HCT116 (cell line): ENCODE data around the gene TFG. TPM values are rescaled to one million over a fixed set of nuclear protein-coding genes. Genes with fewer than 3 reads are reported as not detected.

ENCODE experiments used
- ATAC-seq: fragments of 200-7000 bp; cut with Tn5 transposase; 2 replicates; pipeline ENCODE4 v1.9.1; 2020; ENCODE audit warnings: mild to moderate bottlenecking, moderate library complexity
- BruUV-seq: library from RNA; stranded (reverse); fragments of 400-500 nt; replicated peaks from 2 replicates; lab custom pipeline; 2021; lab: Mats Ljungman, UMichigan
- CTCF ChIA-PET: fragments of 300-600 bp; sonication (Branson Sonifier 250); formaldehyde crosslinking; loops from one replicate; lab custom pipeline; 2021; ENCODE audit warnings: antibody characterized with exemption; lab: Charles Lee
- POLR2A ChIA-PET: fragments of 300-600, 350-600 bp; sonication (Branson Sonifier 250); formaldehyde crosslinking; loops from one replicate; lab custom pipeline; 2021; ENCODE audit warnings: antibody characterized with exemption; lab: Charles Lee
- RAD21 ChIA-PET, 2 experiments: fragments of 300-600 bp; sonication (Branson Sonifier 250); formaldehyde crosslinking; loops; one replicate each; lab custom pipeline; 2023; ENCODE audit warnings: low total read pairs in 2 of 2; ENCODE audit not compliant: uncharacterized antibody in 2 of 2, unreplicated experiment in 2 of 2, low non-redundant PET in 1 of 2; lab: Charles Lee
- DNase-seq: peaks from one replicate; pipeline ENCODE4 v3.0.0-alpha.2; 2010; ENCODE audit warnings: low read depth, low spot score
- H2AFZ ChIP-seq: fragments of 200-600 bp; shearing (Covaris generic), sonication (generic); 2 replicates; pipeline ENCODE4 v1.6.1; 2017; ENCODE audit warnings: low read depth, mixed run types, mixed read lengths, antibody characterized with exemption, low read length; ENCODE audit not compliant: poor library complexity, severe bottlenecking
- H3K27ac ChIP-seq: 2 replicates; pipeline ENCODE4 v1.5.1; 2012; ENCODE audit warnings: low read depth, low read length
- H3K27me3 ChIP-seq: fragments of 200-600 bp; sonication (generic); 2 replicates; pipeline ENCODE4 v1.6.1; 2016; ENCODE audit warnings: mixed run types, low read length, mixed read lengths; ENCODE audit not compliant: insufficient read depth
- H3K36me3 ChIP-seq, 2 experiments: fragments of 200-500 bp in 1 of 2; fragments of 200-600 bp in 1 of 2; sonication (Bioruptor generic) in 1 of 2; sonication (generic) in 1 of 2; 2 replicates each; pipeline versions ENCODE4 v1.5.1 to v1.6.1; 2014 to 2016; ENCODE audit warnings: low read length in 2 of 2, inconsistent platforms in 1 of 2, mixed read lengths in 1 of 2, mixed run types in 1 of 2; ENCODE audit not compliant: insufficient read depth in 2 of 2, control insufficient read depth in 1 of 2
- H3K4me1 ChIP-seq, 2 experiments: fragments of 200-600 bp in 1 of 2; sonication (generic) in 1 of 2; 2 replicates each; pipeline versions ENCODE4 v1.5.1 to v1.6.1; 2012 to 2017; ENCODE audit warnings: low read length in 2 of 2, inconsistent platforms in 1 of 2, mild to moderate bottlenecking in 1 of 2, mixed read lengths in 1 of 2, mixed run types in 1 of 2, moderate library complexity in 1 of 2; ENCODE audit not compliant: insufficient read depth in 2 of 2, control insufficient read depth in 1 of 2
- H3K4me2 ChIP-seq: fragments of 200-600 bp; sonication (generic); 2 replicates; pipeline ENCODE4 v1.6.1; 2017; ENCODE audit warnings: mixed run types, low read length, mixed read lengths
- H3K4me3 ChIP-seq, 2 experiments: fragments of 200-600 bp in 1 of 2; sonication (generic) in 1 of 2; replicated peaks in 1 of 2; 2 replicates each; pipeline ENCODE4 v1.5.1; 2011 to 2016; ENCODE audit warnings: low read length in 2 of 2, control low read depth in 1 of 2, low read depth in 1 of 2, mild to moderate bottlenecking in 1 of 2, mixed read lengths in 1 of 2, mixed run types in 1 of 2
- H3K79me2 ChIP-seq: fragments of 200-600 bp; sonication (generic); 2 replicates; pipeline ENCODE4 v1.6.1; 2017; ENCODE audit warnings: mild to moderate bottlenecking, mixed run types, low read length, moderate library complexity, mixed read lengths; ENCODE audit not compliant: insufficient read depth
- H3K9ac ChIP-seq: fragments of 200-600 bp; sonication (generic); 2 replicates; pipeline ENCODE4 v1.6.1; 2016; ENCODE audit warnings: low read length, mixed read lengths
- H3K9me2 ChIP-seq: fragments of 200-600 bp; sonication (generic), shearing (Covaris generic); 2 replicates; pipeline ENCODE4 v1.6.1; 2017; ENCODE audit warnings: mixed run types, mild to moderate bottlenecking, moderate library complexity; ENCODE audit not compliant: insufficient read depth
- H3K9me3 ChIP-seq, 2 experiments: fragments of 200-500 bp in 1 of 2; fragments of 200-600 bp in 1 of 2; sonication (Bioruptor generic) in 1 of 2; sonication (generic) in 1 of 2; 2 replicates each; pipeline ENCODE4 v1.6.1; 2014 to 2017; ENCODE audit warnings: low read length in 2 of 2, mixed read lengths in 2 of 2, inconsistent platforms in 1 of 2, low read depth in 1 of 2, mild to moderate bottlenecking in 1 of 2, mixed run types in 1 of 2, moderate library complexity in 1 of 2; ENCODE audit not compliant: control insufficient read depth in 1 of 2, insufficient read depth in 1 of 2
- H4K20me1 ChIP-seq: fragments of 200-600 bp; sonication (generic), shearing (Covaris generic); 2 replicates; pipeline ENCODE4 v1.6.1; 2017; ENCODE audit warnings: mixed run types, mild to moderate bottlenecking, moderate library complexity; ENCODE audit not compliant: insufficient read depth
- ATF3 ChIP-seq: IDR thresholded peaks from 2 replicates; pipeline ENCODE4 v1.6.1; 2012
- CEBPB ChIP-seq: IDR thresholded peaks from 2 replicates; pipeline ENCODE4 v1.6.1; 2012; ENCODE audit warnings: low read depth
- CTCF ChIP-seq, 3 experiments: fragments of 200-600 bp in 1 of 3; sonication (generic) in 1 of 3; IDR thresholded peaks in 2 of 3; conservative IDR thresholded peaks in 1 of 3; 2 replicates each; pipeline ENCODE4 v1.5.1; 2012 to 2017; ENCODE audit warnings: low read depth in 2 of 3, low read length in 2 of 3, antibody characterized with exemption in 1 of 3, borderline replicate concordance in 1 of 3, control low read depth in 1 of 3, mild to moderate bottlenecking in 1 of 3, mixed read lengths in 1 of 3, mixed run types in 1 of 3, moderate library complexity in 1 of 3; ENCODE audit not compliant: insufficient read depth in 1 of 3
- EGR1 ChIP-seq: IDR thresholded peaks from 2 replicates; pipeline ENCODE4 v1.6.1; 2012; ENCODE audit warnings: low read depth
- EZH2 ChIP-seq: fragments of 200-600 bp; sonication (generic); IDR thresholded peaks from 2 replicates; pipeline ENCODE4 v1.6.1; 2017; ENCODE audit warnings: antibody characterized with exemption, mixed run types
- EZH2phosphoT487 ChIP-seq: fragments of 200-600 bp; IDR thresholded peaks from 2 replicates; pipeline ENCODE4 v1.6.1; 2018; ENCODE audit warnings: antibody characterized with exemption, borderline replicate concordance
- FOSL1 ChIP-seq: IDR thresholded peaks from 2 replicates; pipeline ENCODE4 v1.6.1; 2012; ENCODE audit warnings: low read depth
- MAX ChIP-seq: IDR thresholded peaks from 2 replicates; pipeline ENCODE4 v1.6.1; 2012
- POLR2A ChIP-seq: IDR thresholded peaks from 2 replicates; pipeline ENCODE4 v1.7.0; 2011; ENCODE audit warnings: borderline replicate concordance; ENCODE audit not compliant: insufficient read depth, insufficient read length; ENCODE audit errors: extremely low read depth
- POLR2AphosphoS5 ChIP-seq: IDR thresholded peaks from 2 replicates; pipeline ENCODE4 v1.6.1; 2011; ENCODE audit warnings: mild to moderate bottlenecking, low read depth, low read length, moderate library complexity
- RAD21 ChIP-seq: IDR thresholded peaks from 2 replicates; pipeline ENCODE4 v1.6.1; 2012; ENCODE audit warnings: low read depth, mild to moderate bottlenecking
- REST ChIP-seq: IDR thresholded peaks from 2 replicates; pipeline ENCODE4 v1.6.1; 2012; ENCODE audit warnings: low read depth
- SIN3A ChIP-seq: IDR thresholded peaks from 2 replicates; pipeline ENCODE4 v1.6.1; 2012; ENCODE audit warnings: low read depth
- SRF ChIP-seq: IDR thresholded peaks from 2 replicates; pipeline ENCODE4 v1.6.1; 2012; ENCODE audit warnings: low read depth
- YY1 ChIP-seq: IDR thresholded peaks from 2 replicates; pipeline ENCODE4 v1.6.1; 2011; ENCODE audit warnings: low read length, low read depth, moderate library complexity, mild to moderate bottlenecking; ENCODE audit not compliant: insufficient replicate concordance; ENCODE audit errors: extremely low read depth
- ZBTB33 ChIP-seq: IDR thresholded peaks from 2 replicates; pipeline ENCODE4 v1.6.1; 2011; ENCODE audit warnings: mild to moderate bottlenecking, low read length, moderate library complexity; ENCODE audit not compliant: insufficient replicate concordance; ENCODE audit errors: extremely low read depth
- ZFX ChIP-seq: fragments of 450-650 bp; IDR thresholded peaks from 2 replicates; pipeline ENCODE4 v1.6.1; 2017
- ZNF274 ChIP-seq: fragments of 200-500 bp; sonication (Bioruptor generic); IDR thresholded peaks from 2 replicates; pipeline ENCODE4 v1.6.1; 2014; ENCODE audit warnings: mild to moderate bottlenecking, low read depth, low read length, inconsistent platforms
- intact Hi-C: fragments of 100-400 bp; cut with micrococcal nuclease; formaldehyde crosslinking; loops from 2 replicates; pipeline ENCODE4 v1.10.0; 2022
- total RNA-seq: library from RNA; stranded (reverse); gene quantifications from one replicate; pipeline ENCODE4 v1.2.1, GENCODE V29; 2021; ENCODE audit not compliant: unreplicated experiment

The TFG gene
- total RNA-seq, 1 experiment from 2014 or later = 99.1 TPM

GRCh38 chr3:100717063-100717462 is 7.8 kb downstream of the TFG start:
- Histone ChIP-seq H3K9me2 (no peaks in the 10 kb centered on the region), H3K9me3 (no peaks in the 10 kb centered on the region), H3K4me2 (no peak overlapping the region), H3K4me3 (no peak overlapping the region), H3K27me3 (no peaks in the 10 kb centered on the region), H3K4me1 (no peaks in the 10 kb centered on the region), H3K9ac (no peak overlapping the region), H3K79me2 (peaks cover 100% of the 10 kb centered on the region), H3K36me3 (peaks cover 31 to 37% of the 10 kb centered on the region in 2 experiments), H4K20me1 (peaks cover 57% of the 10 kb centered on the region; the same call in 1 of the 2 replicates), H2AFZ (no peak overlapping the region), H3K27ac (no peak overlapping the region)
- ChIA-PET CTCF (no interaction called here), RAD21 (no interaction called here), POLR2A (no interaction called here)
- ATAC-seq = no peak
- TF ChIP-seq RAD21 (no peak), CTCF (IDR thresholded peaks at IDR 0.05 in 2 of 3, conservative IDR thresholded peaks at IDR 0.05 in 1 of 3; ENCODE audit: borderline replicate concordance in 1 of 3, insufficient read depth in 1 of 3, low read depth in 2 of 3, low read length in 2 of 3) (no peak), MAX (no peak), POLR2A (no peak), POLR2AphosphoS5 (no peak), EZH2 (no peak), YY1 (no peak), FOSL1 (no peak), REST (no peak), EGR1 (no peak), SRF (no peak), EZH2phosphoT487 (no peak), ZNF274 (no peak), SIN3A (no peak), CEBPB (no peak), ATF3 (no peak), ZBTB33 (no peak), ZFX (no peak)
- no TSS peak for BruUV-seq
- DNase-seq = no peak
- intact Hi-C loops = loop anchor here (10.0 kb wide), 1 partner anchor 402 kb away; no protein-coding TSS in a partner anchor
